Suprapubic skin (tissue), 4 donors: ENCODE results near the gene C1orf226. TPM values are rescaled to one million over a fixed set of nuclear protein-coding genes. Genes with fewer than 3 reads are reported as not detected.

Experiments
- DNase-seq, 2 donors: peaks; one replicate each; pipeline ENCODE4 v3.0.0-alpha.2; 2019; ENCODE audit warnings: low spot score in 2 of 2
- H3K27ac ChIP-seq: fragments of 200-600 bp; sonication (generic); one replicate; pipeline ENCODE4 v1.5.1; 2019
- H3K27me3 ChIP-seq: fragments of 200-600 bp; sonication (generic); one replicate; pipeline ENCODE4 v1.5.1; 2019
- H3K36me3 ChIP-seq: fragments of 200-600 bp; sonication (generic); one replicate; pipeline ENCODE4 v1.5.1; 2019
- H3K4me1 ChIP-seq: fragments of 200-600 bp; sonication (generic); one replicate; pipeline ENCODE4 v1.5.1; 2019
- H3K4me3 ChIP-seq: fragments of 200-600 bp; sonication (generic); one replicate; pipeline ENCODE4 v1.5.1; 2019; ENCODE audit warnings: mild to moderate bottlenecking
- H3K9me3 ChIP-seq: fragments of 200-600 bp; sonication (generic); one replicate; pipeline ENCODE4 v1.5.1; 2019
- CTCF ChIP-seq, 2 donors: fragments of 200-600 bp in 1 of 2; fragments of 450-650 bp in 1 of 2; sonication (generic) in 1 of 2; IDR thresholded peaks; one replicate each; pipeline ENCODE4 v1.5.1; 2016 to 2019; ENCODE audit warnings: antibody characterized with exemption in 2 of 2, mild to moderate bottlenecking in 1 of 2, moderate library complexity in 1 of 2
- EP300 ChIP-seq: sonication (generic); formaldehyde crosslinking; IDR thresholded peaks from one replicate; pipeline ENCODE4 v1.6.1; 2017; ENCODE audit warnings: antibody characterized with exemption
- POLR2A ChIP-seq, 2 donors: fragments of 450-650 bp; IDR thresholded peaks; one replicate each; pipeline ENCODE4 v1.6.1; 2017; ENCODE audit warnings: antibody characterized with exemption in 2 of 2, mild to moderate bottlenecking in 2 of 2, moderate library complexity in 2 of 2
- POLR2AphosphoS5 ChIP-seq, 3 donors: sonication (generic); formaldehyde crosslinking; IDR thresholded peaks; one replicate each; pipeline ENCODE4 v1.6.1; 2017; ENCODE audit warnings: antibody characterized with exemption in 3 of 3
- WGBS: methylation state at CpG from one replicate; pipeline ENCODE4 v1.1.5; 2018; 5-methylcytosine and 5-hydroxymethylcytosine counted together
- total RNA-seq, 4 donors: library from RNA; depleted of rRNA; stranded (reverse); fragments of >200 nt; gene quantifications; one replicate each; pipeline ENCODE4 v1.1.0, GENCODE V29; 2016

C1orf226 gene
- total RNA-seq, 4 donors from 2014 or later, result 3.1 to 14.0 (median 8.9) TPM

GRCh38 chr1:162368451-162368850, 13.1 kb upstream of the C1orf226 start:
- no peak overlapping the region for H3K4me3 ChIP-seq
- no peak for DNase-seq
- peaks cover 17% of the 10 kb centered on the region for H3K4me1 ChIP-seq
- no peak overlapping the region for H3K27ac ChIP-seq
- no peaks in the 10 kb centered on the region for H3K9me3 ChIP-seq
- TF ChIP-seq POLR2AphosphoS5 (IDR thresholded peaks at IDR 0.05) (no peak), EP300 (no peak), POLR2A (IDR thresholded peaks at IDR 0.05) (no peak), CTCF (IDR thresholded peaks at IDR 0.05) (no peak)
- no peaks in the 10 kb centered on the region for H3K36me3 ChIP-seq
- H3K27me3 ChIP-seq, result no peaks in the 10 kb centered on the region
- 48% methylated on average over 4 of the region's 4 CpGs for WGBS

GRCh38 chr1:162369571-162369970, 12.0 kb upstream of the C1orf226 start:
- H3K4me3 ChIP-seq, result no peak overlapping the region
- no peak for TF ChIP-seq POLR2AphosphoS5 (IDR thresholded peaks at IDR 0.05)
- no peak for TF ChIP-seq EP300
- no peak for TF ChIP-seq POLR2A (IDR thresholded peaks at IDR 0.05)
- no peak for TF ChIP-seq CTCF (IDR thresholded peaks at IDR 0.05)

GRCh38 chr1:162370161-162370560, 11.4 kb upstream of the C1orf226 start:
- Histone ChIP-seq H3K4me1 (peaks cover 17% of the 10 kb centered on the region), H3K27ac (no peak overlapping the region), H3K4me3 (no peak overlapping the region), H3K36me3 (no peaks in the 10 kb centered on the region), H3K27me3 (no peaks in the 10 kb centered on the region), H3K9me3 (no peaks in the 10 kb centered on the region)
- no peak for TF ChIP-seq POLR2A (IDR thresholded peaks at IDR 0.05)
- TF ChIP-seq EP300, result no peak
- no peak for TF ChIP-seq POLR2AphosphoS5 (IDR thresholded peaks at IDR 0.05)
- no peak for TF ChIP-seq CTCF (IDR thresholded peaks at IDR 0.05)
- WGBS, result 88% methylated on average over 1 of the region's 1 CpG
- no peak for DNase-seq

More at GRCh38 chr1:162369571-162369970, 12.0 kb upstream of the C1orf226 start:
- Histone ChIP-seq H3K9me3 (no peaks in the 10 kb centered on the region), H3K27ac (no peak overlapping the region), H3K27me3 (no peaks in the 10 kb centered on the region), H3K36me3 (no peaks in the 10 kb centered on the region), H3K4me1 (peaks cover 17% of the 10 kb centered on the region)
- 75% methylated on average over 7 of the region's 7 CpGs for WGBS
- DNase-seq, result no peak

- H3K9me3 ChIP-seq, result no peaks in the 10 kb centered on the region
- H3K27me3 ChIP-seq, result no peaks in the 10 kb centered on the region
- H3K27ac ChIP-seq, result no peak overlapping the region
- H3K4me1 ChIP-seq, result peaks cover 17% of the 10 kb centered on the region
- TF ChIP-seq CTCF (IDR thresholded peaks at IDR 0.05), result no peak
- TF ChIP-seq POLR2A (IDR thresholded peaks at IDR 0.05), result no peak
- TF ChIP-seq POLR2AphosphoS5 (IDR thresholded peaks at IDR 0.05), result no peak
- no peak for TF ChIP-seq EP300
- H3K4me3 ChIP-seq, result no peak overlapping the region
- WGBS, result 85% methylated on average over 3 of the region's 3 CpGs
- DNase-seq, result no peak
- H3K36me3 ChIP-seq, result no peaks in the 10 kb centered on the region
Measured at GRCh38 chr1:162370721-162371120, 10.8 kb upstream of the C1orf226 start.

GRCh38 chr1:162371611-162372010, 9.9 kb upstream of the C1orf226 start:
- DNase-seq, result no peak
- no peak overlapping the region for H3K4me3 ChIP-seq
- no peaks in the 10 kb centered on the region for H3K9me3 ChIP-seq
- no peaks in the 10 kb centered on the region for H3K27me3 ChIP-seq
- H3K36me3 ChIP-seq, result no peaks in the 10 kb centered on the region
- H3K4me1 ChIP-seq, result peaks cover 14% of the 10 kb centered on the region
- TF ChIP-seq POLR2AphosphoS5 (IDR thresholded peaks at IDR 0.05) (no peak), CTCF (IDR thresholded peaks at IDR 0.05) (no peak), EP300 (no peak), POLR2A (IDR thresholded peaks at IDR 0.05) (no peak)
- 67% methylated on average over 6 of the region's 6 CpGs for WGBS
- peak overlapping the region; percentile 18 for H3K27ac ChIP-seq
